OCI-LY7 (cell line): ENCODE measurements around the gene KCNJ9. TPM values are rescaled to one million over a fixed set of nuclear protein-coding genes. Genes with fewer than 3 reads are reported as not detected.

Experiments used
- BruUV-seq: library from RNA; stranded (reverse); fragments of 400-500 nt; replicated peaks from 2 replicates; lab custom pipeline; 2021; lab: Mats Ljungman, UMichigan
- CTCF ChIA-PET: fragments of 300-600 bp; sonication (Branson Sonifier 250); formaldehyde crosslinking; loops from one replicate; lab custom pipeline; 2022; ENCODE audit warnings: antibody characterized with exemption; ENCODE audit not compliant: unreplicated experiment; lab: Charles Lee
- POLR2A ChIA-PET: fragments of 300-600 bp; sonication (Branson Sonifier 250); formaldehyde crosslinking; loops from one replicate; lab custom pipeline; 2022; ENCODE audit warnings: antibody characterized with exemption; lab: Charles Lee
- DNase-seq: peaks from one replicate; pipeline ENCODE4 v3.0.0-alpha.2; 2015; ENCODE audit warnings: low spot score
- H2AFZ ChIP-seq: fragments of 200-600 bp; sonication (generic), shearing (Covaris generic); 2 replicates; pipeline ENCODE4 v1.6.1; 2014; ENCODE audit warnings: mild to moderate bottlenecking, antibody characterized with exemption, low read length, moderate library complexity
- H3K27ac ChIP-seq: fragments of 200-600 bp; sonication (generic); 2 replicates; pipeline ENCODE4 v1.5.1; 2014; ENCODE audit warnings: mixed run types, low read depth, mild to moderate bottlenecking, moderate library complexity, low read length, inconsistent platforms; ENCODE audit not compliant: poor library complexity, severe bottlenecking
- H3K36me3 ChIP-seq: fragments of 200-600 bp; sonication (generic); 2 replicates; pipeline ENCODE4 v1.6.1; 2014; ENCODE audit warnings: mild to moderate bottlenecking, antibody characterized with exemption, low read length, moderate library complexity, mixed read lengths; ENCODE audit not compliant: insufficient read depth
- H3K4me1 ChIP-seq: fragments of 200-600 bp; sonication (generic); 2 replicates; pipeline ENCODE4 v1.5.1; 2014; ENCODE audit warnings: mild to moderate bottlenecking, low read length; ENCODE audit not compliant: insufficient read depth, poor library complexity, severe bottlenecking
- H3K4me2 ChIP-seq: fragments of 200-600 bp; sonication (generic); 2 replicates; pipeline ENCODE4 v1.6.1; 2014; ENCODE audit warnings: mild to moderate bottlenecking, low read length
- H3K4me3 ChIP-seq: fragments of 200-600 bp; sonication (generic); 2 replicates; pipeline ENCODE4 v1.5.1; 2014; ENCODE audit warnings: mild to moderate bottlenecking, low read depth, low read length; ENCODE audit not compliant: poor library complexity, severe bottlenecking
- H3K79me2 ChIP-seq: fragments of 200-600 bp; sonication (generic); 2 replicates; pipeline ENCODE4 v1.6.1; 2016; ENCODE audit warnings: low read depth, mild to moderate bottlenecking, low read length, moderate library complexity, mixed read lengths; ENCODE audit not compliant: insufficient read depth
- H3K9me2 ChIP-seq: fragments of 200-600 bp; sonication (generic); 2 replicates; pipeline ENCODE4 v1.6.1; 2016; ENCODE audit warnings: mild to moderate bottlenecking, low read length, mixed read lengths; ENCODE audit not compliant: insufficient read depth
- H3K9me3 ChIP-seq: fragments of 200-600 bp; sonication (generic); 2 replicates; pipeline ENCODE4 v1.6.1; 2014; ENCODE audit warnings: mild to moderate bottlenecking, mixed run types, low read length, mixed read lengths
- H4K20me1 ChIP-seq: fragments of 200-600 bp; sonication (generic); 2 replicates; pipeline ENCODE4 v1.6.1; 2014; ENCODE audit warnings: mild to moderate bottlenecking, antibody characterized with exemption, low read length, moderate library complexity, mixed read lengths; ENCODE audit not compliant: insufficient read depth
- CTCF ChIP-seq: fragments of 200-600 bp; sonication (generic); conservative IDR thresholded peaks from 2 replicates; pipeline ENCODE4 v1.5.1; 2014; ENCODE audit warnings: mild to moderate bottlenecking, antibody characterized with exemption, low read length, moderate library complexity, mixed read lengths
- EZH2phosphoT487 ChIP-seq: fragments of 200-600 bp; sonication (generic); IDR thresholded peaks from 2 replicates; pipeline ENCODE4 v1.6.1; 2018; ENCODE audit warnings: low read depth, borderline replicate concordance, mild to moderate bottlenecking, mixed run types, antibody characterized with exemption, low read length, moderate library complexity, mixed read lengths
- intact Hi-C: fragments of 100-400 bp; cut with micrococcal nuclease; formaldehyde crosslinking; loops from one replicate; pipeline ENCODE4 v1.10.0; 2022; ENCODE audit not compliant: unreplicated experiment
- total RNA-seq, 2 experiments: library from RNA; depleted of rRNA in 1 of 2; stranded (reverse); fragments of >200 nt in 1 of 2; shearing (Covaris generic) in 1 of 2; gene quantifications; 2 replicates each; pipeline ENCODE4 v1.2.3, GENCODE V29; 2014 to 2022

The KCNJ9 gene
- total RNA-seq, 2 experiments from 2014 or later: not detected

DNA sequence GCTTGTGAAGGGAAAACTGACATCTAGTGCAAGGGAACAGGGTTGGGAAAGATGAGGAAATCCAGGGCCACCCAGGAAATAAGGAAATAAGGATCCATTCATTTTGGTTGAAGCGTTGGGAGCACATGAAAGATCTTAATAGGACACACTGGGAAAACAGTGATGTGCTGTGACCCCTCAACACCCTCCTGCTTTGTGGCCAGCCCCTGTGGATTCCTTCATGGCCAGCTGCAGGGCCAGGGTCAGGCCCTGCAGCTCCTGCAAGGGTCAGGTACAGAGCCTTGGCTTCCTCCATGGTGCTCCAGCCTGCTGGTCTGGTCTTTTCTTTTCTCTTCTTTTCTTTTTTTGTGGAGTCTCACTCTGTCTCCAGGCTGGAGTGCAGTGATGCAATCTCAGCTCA, 30.7 kb upstream of the KCNJ9 start:
- ChIA-PET POLR2A (no interaction called here), CTCF (no interaction called here)
- intact Hi-C loops: no loop called here

DNA sequence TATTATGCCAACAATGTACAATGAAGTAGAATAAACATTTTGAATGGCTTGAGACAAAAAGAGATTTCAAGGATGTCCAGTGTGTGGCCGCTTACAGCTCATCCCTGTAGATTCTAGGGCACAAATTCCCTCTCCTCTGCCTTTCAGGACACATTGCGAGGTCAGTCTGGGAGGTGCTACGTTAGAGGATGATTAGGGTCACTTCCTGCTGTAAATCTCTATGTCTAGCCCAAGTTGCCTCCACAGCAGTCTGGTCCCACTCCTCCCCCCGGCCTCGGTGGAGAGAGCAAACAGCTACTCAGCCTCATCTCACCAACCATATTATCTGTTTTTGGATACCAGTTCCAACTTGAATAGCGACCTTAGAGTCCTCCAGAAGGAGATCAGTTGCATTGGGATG, 28.4 kb upstream of the KCNJ9 start:
- Histone ChIP-seq H3K4me2 (no peak overlapping the region), H3K36me3 (no peaks in the 10 kb centered on the region), H3K79me2 (no peaks in the 10 kb centered on the region), H3K4me3 (no peak overlapping the region), H3K9me2 (no peaks in the 10 kb centered on the region), H4K20me1 (no peaks in the 10 kb centered on the region), H2AFZ (no peak overlapping the region), H3K27ac (no peak overlapping the region), H3K9me3 (no peaks in the 10 kb centered on the region), H3K4me1 (peaks cover 2% of the 10 kb centered on the region)
- no peak for TF ChIP-seq CTCF
- TF ChIP-seq EZH2phosphoT487: no peak
- CTCF ChIA-PET: no interaction called here
- DNase-seq: no peak
- no TSS peak for BruUV-seq
- POLR2A ChIA-PET: no interaction called here
- intact Hi-C loops: no loop called here

More for the DNA sequence above, 30.7 kb upstream of the KCNJ9 start:
- no peak overlapping the region for H3K4me3 ChIP-seq
- H3K4me2 ChIP-seq: no peak overlapping the region
- no peak overlapping the region for H2AFZ ChIP-seq
- no peak for DNase-seq
- H4K20me1 ChIP-seq: no peaks in the 10 kb centered on the region
- no peak overlapping the region for H3K27ac ChIP-seq
- no peak for TF ChIP-seq EZH2phosphoT487
- TF ChIP-seq CTCF: no peak
- H3K9me2 ChIP-seq: no peaks in the 10 kb centered on the region
- no peaks in the 10 kb centered on the region for H3K9me3 ChIP-seq
- no peaks in the 10 kb centered on the region for H3K36me3 ChIP-seq
- H3K79me2 ChIP-seq: no peaks in the 10 kb centered on the region
- BruUV-seq: no TSS peak
- H3K4me1 ChIP-seq: peaks cover 18% of the 10 kb centered on the region

DNA sequence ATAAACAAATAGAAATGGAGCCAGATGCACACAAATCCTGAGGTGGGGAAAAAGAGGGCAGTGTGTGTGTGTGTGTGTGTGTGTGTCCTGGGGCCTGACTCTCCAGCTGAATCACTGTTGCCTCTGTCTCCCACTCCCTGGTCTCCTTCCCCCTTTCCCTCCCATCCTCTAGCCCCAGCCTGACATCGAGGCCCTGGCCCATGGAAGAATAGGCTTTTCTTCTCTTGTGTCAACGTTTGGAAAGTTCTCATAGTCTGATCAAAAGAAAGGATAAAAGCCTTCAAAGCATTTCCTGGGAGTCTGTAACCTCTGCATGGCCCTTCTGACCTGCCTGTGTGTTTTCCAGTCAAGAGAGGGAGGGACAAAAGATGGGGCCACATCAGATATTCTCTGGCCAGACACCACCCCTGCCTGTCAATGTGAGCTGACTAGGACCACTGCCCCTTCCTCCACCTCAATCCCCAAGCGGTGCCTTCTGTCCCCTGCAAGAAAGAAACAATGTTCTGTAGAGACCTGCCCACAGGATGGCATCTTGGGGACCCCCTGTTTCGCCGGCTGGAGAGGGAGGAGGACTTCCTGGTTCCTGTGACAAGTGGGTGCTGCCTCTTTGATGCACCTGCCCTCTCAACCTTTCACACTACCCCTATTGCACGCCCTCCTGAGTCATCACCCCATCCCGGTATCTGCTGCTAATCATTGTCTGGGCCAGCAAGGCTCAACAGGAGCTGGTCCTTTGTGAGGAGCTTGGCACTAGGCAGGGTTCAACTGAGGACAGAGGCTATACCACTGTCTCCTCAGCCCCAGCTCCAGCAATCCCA, 27.6 kb upstream of the KCNJ9 start:
- no TSS peak for BruUV-seq
- ChIA-PET CTCF (no interaction called here), POLR2A (no interaction called here)
- no peaks in the 10 kb centered on the region for H4K20me1 ChIP-seq
- no peaks in the 10 kb centered on the region for H3K9me2 ChIP-seq
- H3K36me3 ChIP-seq: no peaks in the 10 kb centered on the region
- no peaks in the 10 kb centered on the region for H3K9me3 ChIP-seq
- no peak overlapping the region for H3K27ac ChIP-seq
- no peak overlapping the region for H3K4me2 ChIP-seq
- TF ChIP-seq CTCF (no peak), EZH2phosphoT487 (no peak)
- H3K4me3 ChIP-seq: no peak overlapping the region
- H3K4me1 ChIP-seq: no peaks in the 10 kb centered on the region
- H2AFZ ChIP-seq: no peak overlapping the region
- intact Hi-C loops: no loop called here
- H3K79me2 ChIP-seq: no peaks in the 10 kb centered on the region
- no peak for DNase-seq
